Measurements from ENCODE around the gene MINAR2. TPM values are rescaled to one million over a fixed set of nuclear protein-coding genes. Genes with fewer than 3 reads are reported as not detected.

Gene MINAR2
- total and polyA plus RNA-seq, 8 donors: not detected

DNA sequence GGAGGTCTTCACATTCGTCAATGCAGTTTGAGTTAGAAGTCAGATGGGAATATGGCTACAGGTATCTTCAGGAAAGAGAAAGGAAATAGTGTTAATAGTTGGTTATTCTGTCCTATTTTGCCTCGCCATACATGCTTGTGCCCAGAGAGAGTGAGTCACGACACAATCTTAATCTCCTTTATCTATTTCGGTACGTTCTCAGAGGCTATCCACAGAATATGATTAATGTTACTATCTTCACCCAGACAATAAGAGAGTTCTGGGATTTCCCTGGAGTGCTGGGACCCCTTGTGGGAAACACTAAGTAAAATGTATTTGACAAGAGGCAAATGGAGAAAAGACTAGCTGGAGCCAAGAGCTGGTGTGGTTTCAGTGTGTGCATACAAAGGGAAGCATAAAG lies 25.5 kb downstream of the MINAR2 start:
- H3K27ac ChIP-seq: no peak overlapping the region
- DNase-seq: no peak
- no peaks in the 10 kb centered on the region for H3K36me3 ChIP-seq
- H3K4me3 ChIP-seq: no peak overlapping the region
- intact Hi-C loops (cut with DNase I; ENCODE audit: low total_unique reads): no loop called here
- no peaks in the 10 kb centered on the region for H3K27me3 ChIP-seq
- no peak for TF ChIP-seq POLR2A (IDR thresholded peaks at IDR 0.05)
- no peak for TF ChIP-seq CTCF (IDR thresholded peaks at IDR 0.05)
- no peak for TF ChIP-seq POLR2AphosphoS5 (IDR thresholded peaks at IDR 0.05)
- no peak for TF ChIP-seq EP300 (IDR thresholded peaks at IDR 0.05)
- no peaks in the 10 kb centered on the region for H3K9me3 ChIP-seq
- WGBS, 5 donors: 76 to 90% (median 82%) methylated on average over 5 of the region's 5 CpGs
- H3K4me1 ChIP-seq: peaks cover 0 to 4% (median 0%) of the 10 kb centered on the region in 4 donors

DNA sequence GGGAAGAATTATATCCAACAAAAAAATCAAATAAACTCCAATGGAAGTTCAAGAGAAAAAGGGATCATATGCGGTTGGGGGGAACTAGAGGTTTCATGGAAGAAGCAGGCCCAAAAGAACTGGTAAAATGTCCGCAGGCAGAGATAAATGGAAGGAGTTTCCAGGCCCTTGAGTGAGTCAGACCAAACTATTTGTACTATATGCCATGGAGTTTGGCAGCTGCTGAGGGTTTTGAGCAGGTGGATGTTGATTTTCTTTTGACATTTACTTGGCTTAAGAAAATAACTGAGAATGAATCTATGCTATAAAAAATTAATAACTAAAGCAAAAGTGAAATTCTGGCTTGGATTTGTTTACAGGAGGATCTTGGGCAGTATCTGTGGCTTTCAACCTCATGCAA lies 33.7 kb downstream of the MINAR2 start:
- 72 to 89% (median 83%) methylated on average over 2 of the region's 2 CpGs for WGBS, 5 donors
- intact Hi-C loops (cut with DNase I; ENCODE audit: low total_unique reads): no loop called here
- Histone ChIP-seq H3K27me3 (no peaks in the 10 kb centered on the region), H3K36me3 (no peaks in the 10 kb centered on the region), H3K27ac (no peak overlapping the region), H3K9me3 (no peaks in the 10 kb centered on the region), H3K4me1 (no peaks in the 10 kb centered on the region), H3K4me3 (no peak overlapping the region)
- TF ChIP-seq CTCF (IDR thresholded peaks at IDR 0.05) (no peak), EP300 (IDR thresholded peaks at IDR 0.05) (no peak), POLR2A (IDR thresholded peaks at IDR 0.05) (no peak)
- DNase-seq: no peak

DNA sequence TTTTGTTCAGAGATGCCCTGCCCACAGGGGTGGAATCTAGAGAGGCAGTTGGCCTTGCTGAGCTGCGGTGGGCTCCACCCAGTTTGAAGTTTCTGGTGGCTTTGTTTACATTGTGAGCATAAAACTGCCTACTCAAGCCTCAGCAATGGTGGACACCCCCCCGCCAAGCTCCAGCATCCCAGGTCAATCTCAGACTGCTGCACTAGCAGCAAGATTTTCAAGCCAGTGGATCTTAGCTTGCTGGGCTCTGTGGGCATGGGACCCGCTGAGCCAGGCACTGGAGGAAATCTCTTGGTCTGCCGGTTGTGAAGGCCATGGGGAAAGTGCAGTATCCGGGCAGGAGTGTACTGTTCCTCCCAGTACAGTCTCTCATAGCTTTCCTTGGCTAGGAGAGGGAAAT lies 55.5 kb downstream of the MINAR2 start:
- no peak for DNase-seq
- no peak overlapping the region for H3K27ac ChIP-seq
- TF ChIP-seq POLR2A (IDR thresholded peaks at IDR 0.05): no peak
- no peak for TF ChIP-seq EP300 (IDR thresholded peaks at IDR 0.05)
- no peaks in the 10 kb centered on the region for H3K36me3 ChIP-seq
- H3K4me3 ChIP-seq: no peak overlapping the region
- H3K4me1 ChIP-seq: no peaks in the 10 kb centered on the region
- intact Hi-C loops (cut with DNase I; ENCODE audit: low total_unique reads): no loop called here
- 78 to 80% (median 79%) methylated on average over 5 of the region's 5 CpGs for WGBS, 5 donors
- H3K9me3 ChIP-seq: peaks cover 5 to 19% (median 12%) of the 10 kb centered on the region in 4 donors
- H3K27me3 ChIP-seq: no peaks in the 10 kb centered on the region

DNA sequence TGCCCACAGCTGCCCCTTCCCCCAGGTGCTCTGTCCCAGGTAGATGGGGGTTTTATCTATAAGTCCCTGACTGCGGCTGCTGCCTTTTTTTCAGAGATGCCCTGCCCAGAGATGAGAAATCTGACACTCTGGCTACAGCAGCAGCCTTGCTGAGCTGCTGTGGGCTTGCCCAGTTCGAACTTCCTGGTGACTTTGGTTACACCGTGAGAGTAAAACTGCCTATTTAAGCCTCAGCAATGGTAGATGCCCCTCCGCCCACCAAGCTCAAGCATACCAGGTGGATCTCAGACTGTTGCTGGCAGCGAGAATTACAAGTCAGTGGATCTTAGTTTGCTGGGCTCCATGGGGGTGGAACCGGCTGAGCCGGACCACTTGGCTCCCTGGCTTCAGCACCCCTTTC lies 56.8 kb downstream of the MINAR2 start:
- Histone ChIP-seq H3K4me3 (no peak overlapping the region), H3K9me3 (peaks cover 0 to 6% (median 2%) of the 10 kb centered on the region in 4 donors), H3K27ac (no peak overlapping the region), H3K4me1 (no peaks in the 10 kb centered on the region), H3K27me3 (no peaks in the 10 kb centered on the region), H3K36me3 (no peaks in the 10 kb centered on the region)
- 40 to 52% (median 46%) methylated on average over 6 to 7 of the region's 7 CpGs for WGBS, 5 donors
- intact Hi-C loops (cut with DNase I; ENCODE audit: low total_unique reads): no loop called here
- no peak for TF ChIP-seq CTCF (IDR thresholded peaks at IDR 0.05)
- no peak for TF ChIP-seq POLR2AphosphoS5 (IDR thresholded peaks at IDR 0.05)
- TF ChIP-seq POLR2A (IDR thresholded peaks at IDR 0.05): no peak
- no peak for TF ChIP-seq EP300 (IDR thresholded peaks at IDR 0.05)
- no peak for DNase-seq

GRCh38 chr5:129807162-129807814 lies 59.4 kb downstream of the MINAR2 start:
- intact Hi-C loops (cut with DNase I; ENCODE audit: low total_unique reads): no loop called here
- Histone ChIP-seq H3K27me3 (no peaks in the 10 kb centered on the region), H3K9me3 (no peaks in the 10 kb centered on the region), H3K4me1 (no peaks in the 10 kb centered on the region), H3K27ac (no peak overlapping the region), H3K36me3 (no peaks in the 10 kb centered on the region), H3K4me3 (no peak overlapping the region)
- no peak for DNase-seq
- WGBS, 5 donors: 35 to 54% (median 46%) methylated on average over 3 of the region's 3 CpGs
- TF ChIP-seq POLR2A (IDR thresholded peaks at IDR 0.05) (no peak), CTCF (IDR thresholded peaks at IDR 0.05) (no peak), EP300 (IDR thresholded peaks at IDR 0.05) (no peak), POLR2AphosphoS5 (IDR thresholded peaks at IDR 0.05) (no peak)

Measured in stomach (tissue), 9 donors.